HFF-Myc (cell line): ENCODE data around the gene CCDC13.
A peak's percentile ranks its signal among the peaks of the same experiment; 100 is the strongest.

ENCODE experiments used
- DNase-seq: peaks from one replicate; pipeline ENCODE4 v3.0.0-alpha.2; 2011; ENCODE audit warnings: low read depth; ENCODE audit errors: extremely low read depth
- H3K4me3 ChIP-seq: replicated peaks from 2 replicates; pipeline ENCODE4 v1.5.1; 2011; ENCODE audit warnings: low read depth, mild to moderate bottlenecking, control low read depth, low read length
- TF ChIP-seq, protein P1 (sequence below): IDR thresholded peaks from 2 replicates; pipeline ENCODE4 v1.5.1; 2012; ENCODE audit warnings: mild to moderate bottlenecking, low read depth, low read length, control low read depth; ENCODE audit errors: missing control alignments

Gene CCDC13

GRCh38 chr3:42804106-42804830 lies 31.2 kb upstream of the CCDC13 start, which contains the start of gene HIGD1A:
HIGD1A (minus strand) TSS chr3:42804490; CDS start chr3:42794253, 10,237 bp downstream.
- TF ChIP-seq, protein P1, sequence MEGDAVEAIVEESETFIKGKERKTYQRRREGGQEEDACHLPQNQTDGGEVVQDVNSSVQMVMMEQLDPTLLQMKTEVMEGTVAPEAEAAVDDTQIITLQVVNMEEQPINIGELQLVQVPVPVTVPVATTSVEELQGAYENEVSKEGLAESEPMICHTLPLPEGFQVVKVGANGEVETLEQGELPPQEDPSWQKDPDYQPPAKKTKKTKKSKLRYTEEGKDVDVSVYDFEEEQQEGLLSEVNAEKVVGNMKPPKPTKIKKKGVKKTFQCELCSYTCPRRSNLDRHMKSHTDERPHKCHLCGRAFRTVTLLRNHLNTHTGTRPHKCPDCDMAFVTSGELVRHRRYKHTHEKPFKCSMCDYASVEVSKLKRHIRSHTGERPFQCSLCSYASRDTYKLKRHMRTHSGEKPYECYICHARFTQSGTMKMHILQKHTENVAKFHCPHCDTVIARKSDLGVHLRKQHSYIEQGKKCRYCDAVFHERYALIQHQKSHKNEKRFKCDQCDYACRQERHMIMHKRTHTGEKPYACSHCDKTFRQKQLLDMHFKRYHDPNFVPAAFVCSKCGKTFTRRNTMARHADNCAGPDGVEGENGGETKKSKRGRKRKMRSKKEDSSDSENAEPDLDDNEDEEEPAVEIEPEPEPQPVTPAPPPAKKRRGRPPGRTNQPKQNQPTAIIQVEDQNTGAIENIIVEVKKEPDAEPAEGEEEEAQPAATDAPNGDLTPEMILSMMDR: no peak
- peak within 1 kb of the TSS; percentile 65 for H3K4me3 ChIP-seq
- DNase-seq: peak; percentile 72

DNA sequence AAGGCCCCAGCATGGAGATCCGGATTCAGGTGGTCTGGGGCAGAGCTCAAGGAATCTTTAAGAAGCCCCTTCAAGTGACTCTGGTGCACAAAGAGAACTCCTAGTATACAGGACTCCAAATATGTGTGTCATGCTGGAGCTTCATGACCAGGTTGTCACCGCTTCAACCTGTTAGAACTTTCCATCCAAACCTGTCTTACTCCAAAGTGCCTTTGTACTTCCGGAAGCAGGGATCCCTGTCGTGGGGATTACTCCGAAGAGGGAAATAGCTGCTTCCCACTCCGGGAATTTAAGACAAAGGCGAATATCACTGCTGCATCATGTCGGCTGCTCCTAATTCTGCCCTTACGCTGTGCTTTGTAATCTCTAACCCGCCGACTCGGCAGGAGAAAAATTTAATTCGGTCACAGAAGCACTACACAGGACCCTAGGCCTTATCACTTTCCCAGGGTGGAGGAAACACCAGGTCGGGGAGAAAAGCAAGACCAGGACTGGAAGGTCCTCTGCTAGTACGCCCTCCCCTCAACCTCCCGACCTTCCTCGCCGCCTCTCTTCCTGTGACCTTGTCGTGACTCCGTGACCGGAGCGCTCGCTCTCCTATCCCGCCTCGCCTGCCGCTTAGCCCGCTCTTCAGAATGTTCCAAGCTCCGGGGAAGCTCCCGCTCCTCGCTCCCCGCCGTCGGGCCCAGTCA lies 30.5 kb upstream of the CCDC13 start:
- TF ChIP-seq, protein P1: no peak
- H3K4me3 ChIP-seq: peak overlapping the region; percentile 65
- DNase-seq: no peak

DNA sequence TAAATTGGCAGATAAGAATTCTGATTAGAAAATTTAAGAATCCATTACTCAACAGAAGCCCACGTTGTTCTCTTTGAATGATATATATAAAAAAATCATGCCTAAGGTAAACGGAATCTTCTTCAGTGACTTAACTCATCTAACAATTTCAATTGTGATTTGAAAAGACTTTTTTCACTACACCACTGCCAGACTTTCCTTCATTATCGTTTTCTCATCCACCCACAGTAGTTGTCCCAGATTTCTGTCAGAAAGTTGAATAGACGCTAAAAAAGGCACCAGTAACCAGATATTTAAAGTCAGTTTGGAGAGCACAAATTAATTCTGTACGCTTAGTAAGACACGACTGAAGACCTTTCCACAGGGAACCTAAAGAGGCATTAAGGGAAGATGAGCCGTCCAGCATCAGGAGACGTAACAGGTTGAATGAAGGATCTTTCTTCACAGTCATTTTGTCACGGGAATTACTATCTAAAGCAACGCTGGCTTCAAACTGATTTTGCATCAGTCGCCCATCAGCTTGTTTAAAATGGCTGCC lies 29.9 kb upstream of the CCDC13 start:
- peak overlapping the region; percentile 65 for H3K4me3 ChIP-seq
- no peak for DNase-seq
- TF ChIP-seq, protein P1: no peak

DNA sequence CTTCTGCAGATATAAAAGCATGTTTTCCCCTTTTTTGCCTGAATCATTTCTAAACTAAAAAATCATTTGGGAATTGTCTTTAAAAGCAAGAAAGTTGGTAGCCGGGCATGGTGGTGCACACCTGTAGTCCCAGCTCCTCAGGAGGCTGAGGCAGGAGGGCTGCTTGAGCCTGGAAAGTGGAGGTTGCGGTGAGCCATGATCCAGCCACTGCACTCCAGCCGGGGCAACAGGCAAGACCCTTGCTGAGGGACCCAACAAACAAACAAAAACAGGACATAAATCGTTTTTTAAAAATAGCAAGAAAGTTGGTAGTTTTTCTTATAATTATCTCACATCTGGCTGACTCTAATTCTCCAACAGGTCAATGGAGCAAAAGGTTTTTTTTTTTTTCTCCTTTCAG lies 28.7 kb upstream of the CCDC13 start:
- TF ChIP-seq, protein P1: no peak
- no peak overlapping the region for H3K4me3 ChIP-seq
- DNase-seq: no peak

DNA sequence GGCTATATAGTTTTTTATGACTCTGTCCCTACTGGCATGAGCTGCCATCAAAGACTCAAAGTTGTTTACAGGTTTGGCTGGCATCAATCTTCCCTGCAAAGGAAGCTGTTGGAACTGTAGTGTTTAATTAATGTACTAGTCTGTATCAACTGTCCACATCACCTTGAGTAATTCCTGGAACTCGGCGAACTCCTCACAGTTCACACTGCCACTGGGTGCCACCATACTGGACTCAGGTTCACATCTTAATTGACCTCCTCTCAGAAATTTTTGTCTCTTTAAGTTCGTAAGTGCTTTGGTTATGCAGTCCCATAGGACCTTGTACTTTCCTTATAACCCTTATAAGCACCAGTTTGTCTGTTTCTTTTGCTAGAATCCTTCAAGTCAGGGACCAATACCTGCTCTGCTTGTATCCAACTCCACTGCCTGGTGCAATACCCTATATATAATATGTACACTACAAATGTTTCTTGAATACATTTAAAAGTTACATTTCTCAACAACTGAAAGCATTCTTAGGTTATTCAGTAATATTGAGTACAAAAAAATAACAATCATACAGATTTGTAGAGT lies 28.1 kb upstream of the CCDC13 start:
- H3K4me3 ChIP-seq: no peak overlapping the region
- TF ChIP-seq, protein P1: no peak
- no peak for DNase-seq

DNA sequence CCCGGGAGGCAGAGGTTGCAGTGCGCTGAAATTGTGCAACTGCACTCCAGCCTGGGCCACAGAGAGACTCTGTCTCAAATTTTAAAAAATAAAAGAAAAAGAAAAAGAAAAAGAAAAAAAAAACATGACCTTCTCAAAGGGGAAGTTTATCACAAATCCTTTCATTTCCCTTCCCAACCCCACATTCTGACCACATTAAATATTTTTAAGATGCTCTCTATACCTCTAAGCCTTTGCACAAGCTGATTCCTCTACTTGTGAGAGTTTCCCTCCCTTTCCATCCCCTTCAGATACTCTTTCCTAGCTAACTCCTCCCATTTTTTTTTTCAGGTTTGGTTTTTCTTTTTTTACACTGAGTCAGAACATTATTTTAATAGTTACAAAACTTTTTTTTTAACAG lies 27.2 kb upstream of the CCDC13 start:
- no peak overlapping the region for H3K4me3 ChIP-seq
- DNase-seq: no peak
- TF ChIP-seq, protein P1: no peak
